ENCODE results near the gene TEX22. TPM values are rescaled to one million over a fixed set of nuclear protein-coding genes. Genes with fewer than 3 reads are reported as not detected.

TEX22 gene
- total and polyA plus RNA-seq, 7 donors = 0.10 to 0.75 (median 0.34) TPM; not detected in 2

DNA sequence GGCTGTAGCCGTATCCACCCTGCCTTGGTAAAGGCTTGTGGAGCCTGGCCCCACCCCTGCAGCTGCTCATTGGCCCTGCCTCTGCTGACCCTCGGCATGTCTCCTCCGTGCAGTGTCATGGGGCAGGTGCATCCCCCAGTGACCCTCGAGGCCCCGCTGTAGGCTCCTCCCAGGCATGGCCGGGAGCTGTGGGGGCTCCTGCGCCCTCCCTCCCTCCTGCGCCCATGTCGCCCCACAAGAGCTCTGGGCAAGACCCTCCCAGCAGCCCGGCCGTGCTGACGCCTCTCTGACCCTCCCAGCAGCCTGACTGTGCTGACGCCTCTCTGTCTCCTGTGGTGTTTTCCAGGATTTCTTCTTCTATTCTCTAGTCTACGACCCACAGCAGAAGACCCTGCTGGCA is 55.5 kb downstream of the TEX22 start:
- peaks cover 4% of the 10 kb centered on the region for H3K4me1 ChIP-seq
- no peak for DNase-seq
- no peaks in the 10 kb centered on the region for H3K27me3 ChIP-seq (ENCODE audit: insufficient read depth in 3 of 3, low read length in 2 of 3)
- H3K9me3 ChIP-seq = no peaks in the 10 kb centered on the region
- intact Hi-C loops (cut with DNase I) = no loop called here
- no peak overlapping the region for H3K27ac ChIP-seq
- ATAC-seq = no peak
- peaks cover 6 to 80% of the 10 kb centered on the region in 2 donors for H3K36me3 ChIP-seq (ENCODE audit: insufficient read depth in 1 of 2, low read depth in 1 of 2)
- WGBS, 3 donors = 80 to 82% (median 80%) methylated on average over 13 to 14 of the region's 14 CpGs
- H3K4me3 ChIP-seq = no peak overlapping the region
- TF ChIP-seq, protein P1, sequence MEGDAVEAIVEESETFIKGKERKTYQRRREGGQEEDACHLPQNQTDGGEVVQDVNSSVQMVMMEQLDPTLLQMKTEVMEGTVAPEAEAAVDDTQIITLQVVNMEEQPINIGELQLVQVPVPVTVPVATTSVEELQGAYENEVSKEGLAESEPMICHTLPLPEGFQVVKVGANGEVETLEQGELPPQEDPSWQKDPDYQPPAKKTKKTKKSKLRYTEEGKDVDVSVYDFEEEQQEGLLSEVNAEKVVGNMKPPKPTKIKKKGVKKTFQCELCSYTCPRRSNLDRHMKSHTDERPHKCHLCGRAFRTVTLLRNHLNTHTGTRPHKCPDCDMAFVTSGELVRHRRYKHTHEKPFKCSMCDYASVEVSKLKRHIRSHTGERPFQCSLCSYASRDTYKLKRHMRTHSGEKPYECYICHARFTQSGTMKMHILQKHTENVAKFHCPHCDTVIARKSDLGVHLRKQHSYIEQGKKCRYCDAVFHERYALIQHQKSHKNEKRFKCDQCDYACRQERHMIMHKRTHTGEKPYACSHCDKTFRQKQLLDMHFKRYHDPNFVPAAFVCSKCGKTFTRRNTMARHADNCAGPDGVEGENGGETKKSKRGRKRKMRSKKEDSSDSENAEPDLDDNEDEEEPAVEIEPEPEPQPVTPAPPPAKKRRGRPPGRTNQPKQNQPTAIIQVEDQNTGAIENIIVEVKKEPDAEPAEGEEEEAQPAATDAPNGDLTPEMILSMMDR (IDR thresholded peaks at IDR 0.05) = no peak

GRCh38 chr14:105455086-105455640 is 56.8 kb downstream of the TEX22 start:
- Histone ChIP-seq H3K9me3 (no peaks in the 10 kb centered on the region), H3K4me3 (no peak overlapping the region), H3K27me3 (ENCODE audit: insufficient read depth in 3 of 3, low read length in 2 of 3) (no peaks in the 10 kb centered on the region), H3K36me3 (ENCODE audit: insufficient read depth in 1 of 2, low read depth in 1 of 2) (peaks cover 6 to 77% of the 10 kb centered on the region in 2 donors), H3K27ac (no peak overlapping the region), H3K4me1 (no peaks in the 10 kb centered on the region)
- intact Hi-C loops (cut with DNase I) = no loop called here
- TF ChIP-seq, protein P1 (IDR thresholded peaks at IDR 0.05) = no peak
- DNase-seq (no peak), ATAC-seq (no peak)
- whole genome bisulfite sequencing, 3 donors = 92% methylated on average over 22 of the region's 22 CpGs

GRCh38 chr14:105455766-105456660 is 57.7 kb downstream of the TEX22 start:
- Histone ChIP-seq H3K27ac (no peak overlapping the region), H3K36me3 (ENCODE audit: insufficient read depth in 1 of 2, low read depth in 1 of 2) (peaks cover 6 to 77% of the 10 kb centered on the region in 2 donors), H3K4me3 (no peak overlapping the region), H3K9me3 (no peaks in the 10 kb centered on the region), H3K27me3 (ENCODE audit: insufficient read depth in 3 of 3, low read length in 2 of 3) (no peaks in the 10 kb centered on the region), H3K4me1 (no peaks in the 10 kb centered on the region)
- 89 to 95% (median 90%) methylated on average over 19 to 22 of the region's 22 CpGs for WGBS, 3 donors
- DNase-seq = no peak
- no peak for ATAC-seq
- intact Hi-C loops (cut with DNase I) = no loop called here
- TF ChIP-seq, protein P1 (IDR thresholded peaks at IDR 0.05) = no peak

- ATAC-seq = peak; percentile 15 to 64 (median 42)
- Histone ChIP-seq H3K4me1 (no peaks in the 10 kb centered on the region), H3K27me3 (ENCODE audit: insufficient read depth in 3 of 3, low read length in 2 of 3) (no peaks in the 10 kb centered on the region), H3K9me3 (no peaks in the 10 kb centered on the region), H3K4me3 (no peak overlapping the region), H3K27ac (no peak overlapping the region), H3K36me3 (ENCODE audit: insufficient read depth in 1 of 2, low read depth in 1 of 2) (peaks cover 6 to 80% of the 10 kb centered on the region in 2 donors)
- DNase-seq = no peak
- intact Hi-C loops (cut with DNase I) = no loop called here
- 69 to 75% (median 71%) methylated on average over 22 of the region's 22 CpGs for WGBS, 3 donors
- TF ChIP-seq, protein P1 (IDR thresholded peaks at IDR 0.05) = no peak
Measured at GRCh38 chr14:105456736-105457617, 58.6 kb downstream of the TEX22 start.

All from psoas muscle (tissue), 8 donors.